AG04449 (cell line): ENCODE measurements around the gene SLC12A8.

Experiments
- CTCF ChIA-PET: fragments of 350-600 bp; formaldehyde crosslinking; extraction: SDS; loops from one replicate; lab custom pipeline; 2021; ENCODE audit warnings: antibody characterized with exemption; lab: Yijun Ruan, JAX
- POLR2A ChIA-PET: fragments of 400-600, 350-600 bp; formaldehyde crosslinking; extraction: SDS; loops from one replicate; lab custom pipeline; 2020; ENCODE audit warnings: antibody characterized with exemption, inconsistent platforms; lab: Yijun Ruan, JAX
- DNase-seq: peaks from one replicate; pipeline ENCODE4 v3.0.0-alpha.2; 2010; ENCODE audit warnings: low read depth, low spot score
- H3K4me3 ChIP-seq: 2 replicates; pipeline ENCODE4 v1.5.1; 2011; ENCODE audit warnings: low read depth, mild to moderate bottlenecking, control low read depth, low read length
- TF ChIP-seq, protein P1 (sequence below): IDR thresholded peaks from one replicate; pipeline ENCODE4 v1.5.1; 2011; ENCODE audit warnings: mild to moderate bottlenecking, moderate library complexity, low read length, control low read depth, inconsistent platforms; ENCODE audit not compliant: insufficient read depth; ENCODE audit errors: missing control alignments

SLC12A8 gene

DNA sequence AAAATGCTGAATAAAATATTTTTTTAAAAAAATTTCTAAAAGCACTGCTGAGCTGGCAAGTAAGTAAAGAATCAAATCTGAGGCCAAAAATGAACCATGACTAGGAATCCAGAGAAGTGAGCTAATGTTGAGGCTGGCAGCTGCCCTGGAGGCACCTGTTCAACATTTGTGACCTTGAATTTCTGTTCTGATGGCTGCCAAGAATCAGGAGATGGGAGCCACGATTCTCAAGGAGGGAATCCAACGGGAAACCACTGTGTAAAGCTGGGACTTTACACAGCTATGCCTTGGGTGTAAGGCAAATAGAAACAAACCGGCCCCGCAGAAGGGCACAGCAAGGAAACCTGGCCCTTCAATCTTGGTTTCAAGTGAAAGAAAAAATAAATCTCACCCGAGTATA lies 179.4 kb downstream of the SLC12A8 start:
- H3K4me3 ChIP-seq: no peak overlapping the region
- POLR2A ChIA-PET: interaction anchor here (1.2 kb wide), 1 partner anchor 93 kb away, joined by 4 read pairs; no protein-coding TSS in a partner anchor
- TF ChIP-seq, protein P1, sequence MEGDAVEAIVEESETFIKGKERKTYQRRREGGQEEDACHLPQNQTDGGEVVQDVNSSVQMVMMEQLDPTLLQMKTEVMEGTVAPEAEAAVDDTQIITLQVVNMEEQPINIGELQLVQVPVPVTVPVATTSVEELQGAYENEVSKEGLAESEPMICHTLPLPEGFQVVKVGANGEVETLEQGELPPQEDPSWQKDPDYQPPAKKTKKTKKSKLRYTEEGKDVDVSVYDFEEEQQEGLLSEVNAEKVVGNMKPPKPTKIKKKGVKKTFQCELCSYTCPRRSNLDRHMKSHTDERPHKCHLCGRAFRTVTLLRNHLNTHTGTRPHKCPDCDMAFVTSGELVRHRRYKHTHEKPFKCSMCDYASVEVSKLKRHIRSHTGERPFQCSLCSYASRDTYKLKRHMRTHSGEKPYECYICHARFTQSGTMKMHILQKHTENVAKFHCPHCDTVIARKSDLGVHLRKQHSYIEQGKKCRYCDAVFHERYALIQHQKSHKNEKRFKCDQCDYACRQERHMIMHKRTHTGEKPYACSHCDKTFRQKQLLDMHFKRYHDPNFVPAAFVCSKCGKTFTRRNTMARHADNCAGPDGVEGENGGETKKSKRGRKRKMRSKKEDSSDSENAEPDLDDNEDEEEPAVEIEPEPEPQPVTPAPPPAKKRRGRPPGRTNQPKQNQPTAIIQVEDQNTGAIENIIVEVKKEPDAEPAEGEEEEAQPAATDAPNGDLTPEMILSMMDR: no peak
- CTCF ChIA-PET: interaction anchor here (0.7 to 1.7 kb wide), 3 partner anchors 11 to 553 kb away, joined by 3 to 4 read pairs (median 3); no protein-coding TSS in a partner anchor
- DNase-seq: no peak

DNA sequence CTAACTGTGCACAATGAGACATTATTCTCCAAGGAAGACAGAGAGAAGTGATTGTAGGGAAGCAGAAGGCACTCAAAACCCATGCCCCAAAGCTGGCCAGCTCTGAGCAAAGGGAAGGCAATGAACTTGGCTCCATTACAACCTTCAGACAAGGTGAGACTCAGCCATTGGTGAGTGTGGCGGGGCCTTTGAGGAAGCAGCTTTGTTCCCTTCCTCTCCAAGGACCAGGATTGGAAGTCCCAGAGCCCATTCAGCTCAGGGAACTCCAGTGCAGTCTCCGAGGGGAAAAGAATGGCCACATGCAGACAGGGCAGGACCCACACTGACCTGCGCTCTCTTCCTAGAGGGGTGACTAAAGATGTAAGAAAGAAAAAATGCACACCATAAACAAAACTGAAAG lies 179.9 kb downstream of the SLC12A8 start:
- ChIA-PET CTCF (interaction anchor here (0.7 to 1.7 kb wide), 3 partner anchors 12 to 553 kb away, joined by 3 to 4 read pairs (median 3); no protein-coding TSS in a partner anchor), POLR2A (interaction anchor here (0.6 to 1.2 kb wide), 3 partner anchors 11 to 204 kb away, joined by 3 to 4 read pairs (median 4); no protein-coding TSS in a partner anchor)
- TF ChIP-seq, protein P1: no peak
- no peak overlapping the region for H3K4me3 ChIP-seq
- no peak for DNase-seq
